GM18951 (cell line): ENCODE measurements around the gene MRI1.

Source experiments
- POLR2A ChIP-seq: IDR thresholded peaks from 4 replicates; pipeline ENCODE4 v1.6.1; 2011; ENCODE audit warnings: mild to moderate bottlenecking; ENCODE audit not compliant: insufficient read length, insufficient read depth; ENCODE audit errors: extremely low read depth
- in situ Hi-C: fragments of 300-500 bp; cut with MboI; formaldehyde crosslinking; loops from one replicate; pipeline ENCODE4 v1.12.0; 2022; ENCODE audit warnings: low sequenced_read_pairs, mixed read lengths, inconsistent platforms; ENCODE audit not compliant: unreplicated experiment

Gene MRI1

GRCh38 chr19:13764101-13764807, at the start of gene MRI1:
TSS of gene MRI1 (plus strand) at chr19:13764522. CDS start at chr19:13764589, 67 bp downstream.
- in situ Hi-C loops, result no loop called here
- TF ChIP-seq POLR2A, result peak; percentile 78

DNA sequence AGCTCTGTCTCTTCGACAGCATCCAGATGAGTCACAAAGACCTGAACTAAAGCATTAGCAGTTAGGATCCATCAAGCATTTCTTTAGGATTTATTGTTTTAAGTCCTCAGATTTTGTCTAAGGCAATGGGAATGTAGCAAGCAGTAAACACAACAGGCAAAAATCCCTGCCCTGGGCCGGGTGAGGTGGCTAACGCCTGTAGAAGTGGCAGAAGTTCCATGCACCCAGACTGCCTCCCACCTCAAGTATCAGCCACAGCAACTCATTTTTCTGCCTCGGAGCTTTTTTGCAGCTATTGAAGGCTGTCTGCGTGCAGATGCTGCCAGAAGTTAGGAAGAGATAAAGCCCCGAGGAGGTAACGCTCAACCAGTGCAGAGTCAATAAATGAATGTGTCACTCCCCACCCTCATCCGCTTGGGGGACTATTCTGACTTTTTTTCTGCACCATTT, 47.1 kb upstream of the MRI1 start:
- in situ Hi-C loops, result loop anchor here (10.0 kb wide), 1 partner anchor 92 kb away; no protein-coding TSS in a partner anchor
- no peak for TF ChIP-seq POLR2A

- in situ Hi-C loops, result loop anchor here (10.0 kb wide), 1 partner anchor 94 kb away; no protein-coding TSS in a partner anchor
- no peak for TF ChIP-seq POLR2A
Observed at GRCh38 chr19:13718733-13719132, 45.6 kb upstream of the MRI1 start.

GRCh38 chr19:13722146-13722545, 42.2 kb upstream of the MRI1 start:
- in situ Hi-C loops, result no loop called here

DNA sequence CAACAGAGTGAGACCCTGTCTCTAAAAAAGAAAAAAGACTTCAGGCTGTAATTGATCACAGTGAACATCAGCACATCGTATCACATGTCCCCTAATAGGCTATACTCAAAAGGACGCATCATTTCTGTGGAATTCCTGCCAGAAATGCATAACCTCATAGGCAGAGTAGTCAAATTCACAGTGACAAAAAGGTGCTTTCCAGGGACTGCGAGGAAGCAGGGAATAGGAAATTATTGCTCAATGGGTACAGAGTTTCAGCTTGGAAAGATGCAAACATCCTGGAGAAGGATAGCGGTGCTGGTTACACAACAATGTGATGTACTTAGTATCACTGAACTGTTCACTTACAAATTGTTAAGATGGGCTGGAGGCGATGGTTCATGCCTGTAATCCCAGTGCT, 41.1 kb upstream of the MRI1 start:
- in situ Hi-C loops, result no loop called here
- TF ChIP-seq POLR2A, result no peak

More at GRCh38 chr19:13722146-13722545, 42.2 kb upstream of the MRI1 start:
- no peak for TF ChIP-seq POLR2A

DNA sequence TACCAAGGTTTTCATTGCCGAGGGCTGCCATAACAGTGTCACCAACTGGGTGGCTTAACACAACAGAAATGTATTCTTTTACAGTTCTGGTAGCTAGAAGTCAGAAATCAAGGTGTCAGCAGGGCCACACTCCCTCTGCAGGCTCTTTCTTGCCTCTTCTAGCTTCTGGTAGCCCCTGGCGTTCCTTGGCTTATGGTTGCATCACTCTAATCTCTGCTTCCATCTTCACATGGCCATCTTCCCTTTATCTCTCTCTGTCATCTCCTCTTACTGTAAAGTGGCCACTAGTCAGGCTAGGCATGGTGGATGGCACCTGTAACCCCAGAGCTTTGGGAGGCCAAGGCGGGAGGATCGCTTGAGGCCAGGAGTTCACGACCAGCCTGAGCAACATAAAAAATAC, 38.0 kb upstream of the MRI1 start:
- in situ Hi-C loops, result no loop called here
- no peak for TF ChIP-seq POLR2A

- in situ Hi-C loops, result no loop called here
- TF ChIP-seq POLR2A, result no peak
Observed at GRCh38 chr19:13727798-13728197, 36.5 kb upstream of the MRI1 start.

GRCh38 chr19:13729859-13730258, 34.5 kb upstream of the MRI1 start:
- in situ Hi-C loops, result no loop called here
- TF ChIP-seq POLR2A, result no peak

DNA sequence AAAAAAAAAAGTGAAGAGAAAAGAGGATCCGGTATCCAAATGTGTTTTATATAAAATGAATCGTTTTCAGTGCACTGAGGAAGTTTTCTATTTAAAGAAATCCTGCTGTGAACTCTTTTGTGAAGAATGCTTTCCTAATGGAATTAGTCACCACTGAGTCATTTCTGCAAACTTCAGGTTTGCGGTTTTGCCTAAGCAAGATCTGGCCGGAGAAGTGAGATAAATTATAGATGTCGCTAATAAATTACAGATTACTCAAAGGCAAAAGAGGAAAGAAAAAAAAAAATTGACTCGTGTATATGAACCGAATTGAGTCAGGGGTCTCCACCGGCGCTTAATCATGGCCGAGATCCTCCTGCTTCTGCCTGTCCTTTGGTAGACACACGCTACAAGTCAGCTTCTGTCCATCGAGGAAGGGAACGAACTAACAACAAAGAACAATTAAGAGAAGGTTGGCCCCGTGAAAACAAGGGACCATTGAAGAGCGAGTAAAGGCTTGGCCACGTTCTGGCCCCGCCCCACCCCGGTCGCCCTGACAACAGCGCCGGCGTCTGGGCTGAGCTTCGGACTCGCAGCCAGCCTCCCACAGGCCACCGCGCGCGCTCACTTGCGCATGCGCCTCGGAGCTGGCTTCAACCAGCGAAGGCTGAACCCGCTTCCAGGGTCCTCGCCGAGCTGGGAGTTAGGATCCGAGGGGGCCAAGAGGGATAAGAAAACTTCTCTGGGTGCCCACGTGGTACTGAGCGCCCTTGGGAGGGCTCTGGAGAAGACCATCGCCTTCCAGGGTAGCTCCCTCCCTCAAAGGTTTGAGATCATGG, 33.0 kb upstream of the MRI1 start:
- in situ Hi-C loops, result no loop called here
- TF ChIP-seq POLR2A, result peak; percentile 88

- in situ Hi-C loops, result no loop called here
- no peak for TF ChIP-seq POLR2A
Observed at GRCh38 chr19:13732337-13732736, 32.0 kb upstream of the MRI1 start.

GRCh38 chr19:13734751-13735150, 29.6 kb upstream of the MRI1 start:
- TF ChIP-seq POLR2A, result no peak
- in situ Hi-C loops, result no loop called here

DNA sequence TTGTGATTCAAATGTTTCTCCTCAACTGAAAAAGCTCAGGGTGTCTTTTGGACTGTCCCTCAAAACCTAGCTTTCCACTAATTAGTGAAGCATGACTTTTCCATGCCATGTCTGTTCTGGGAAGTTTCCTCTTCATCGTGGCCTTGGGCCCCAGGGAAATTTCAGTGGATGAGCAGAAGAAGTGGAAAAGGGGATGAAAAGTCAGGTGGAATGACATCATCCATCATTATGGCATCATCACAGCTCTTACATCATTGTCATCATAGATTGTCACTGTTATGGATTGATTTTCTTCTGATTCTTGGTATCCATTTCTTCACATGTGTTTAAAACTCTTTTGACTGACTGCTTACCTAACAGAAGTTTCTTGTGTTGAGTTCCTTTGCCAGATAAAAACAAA, 26.2 kb upstream of the MRI1 start:
- in situ Hi-C loops, result no loop called here
- no peak for TF ChIP-seq POLR2A

- in situ Hi-C loops, result no loop called here
- TF ChIP-seq POLR2A, result no peak
Observed at GRCh38 chr19:13741893-13742292, 22.4 kb upstream of the MRI1 start.

GRCh38 chr19:13742756-13743155, 21.6 kb upstream of the MRI1 start:
- TF ChIP-seq POLR2A, result no peak
- in situ Hi-C loops, result no loop called here
